HG03108 (cell line): ENCODE data around the gene MTR.

Experiments used
- ATAC-seq: cut with Tn5 transposase; IDR thresholded peaks from one replicate; pipeline ENCODE4 v1.9.1; 2021; ENCODE audit warnings: moderate library complexity; ENCODE audit not compliant: unreplicated experiment

Gene MTR

GRCh38 chr1:236795035-236795756 lies at the start of gene MTR:
Gene MTR (plus strand): TSS chr1:236795292. CDS start chr1:236795704, 412 bp downstream.
- peak; percentile 98 for ATAC-seq

DNA sequence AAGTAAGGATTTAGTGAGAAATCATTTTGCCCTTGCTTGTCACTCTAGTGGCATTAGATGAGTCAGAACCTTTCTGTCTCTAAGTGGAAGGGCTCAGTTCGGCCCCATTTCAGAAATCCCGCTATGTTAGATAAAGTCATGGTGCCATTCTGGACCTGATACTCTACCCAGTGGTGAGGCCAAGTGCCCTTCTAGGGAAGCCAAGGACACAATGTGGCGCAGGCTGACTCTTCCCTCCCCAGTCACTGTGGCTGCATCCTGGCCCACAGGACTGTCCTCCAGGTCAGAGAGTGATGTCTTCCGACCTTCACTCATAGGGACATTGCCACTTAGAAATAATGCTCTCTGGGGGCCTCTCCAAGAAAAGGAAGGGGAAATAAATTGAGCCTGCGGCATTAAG lies 48.3 kb upstream of the MTR start:
- no peak for ATAC-seq

DNA sequence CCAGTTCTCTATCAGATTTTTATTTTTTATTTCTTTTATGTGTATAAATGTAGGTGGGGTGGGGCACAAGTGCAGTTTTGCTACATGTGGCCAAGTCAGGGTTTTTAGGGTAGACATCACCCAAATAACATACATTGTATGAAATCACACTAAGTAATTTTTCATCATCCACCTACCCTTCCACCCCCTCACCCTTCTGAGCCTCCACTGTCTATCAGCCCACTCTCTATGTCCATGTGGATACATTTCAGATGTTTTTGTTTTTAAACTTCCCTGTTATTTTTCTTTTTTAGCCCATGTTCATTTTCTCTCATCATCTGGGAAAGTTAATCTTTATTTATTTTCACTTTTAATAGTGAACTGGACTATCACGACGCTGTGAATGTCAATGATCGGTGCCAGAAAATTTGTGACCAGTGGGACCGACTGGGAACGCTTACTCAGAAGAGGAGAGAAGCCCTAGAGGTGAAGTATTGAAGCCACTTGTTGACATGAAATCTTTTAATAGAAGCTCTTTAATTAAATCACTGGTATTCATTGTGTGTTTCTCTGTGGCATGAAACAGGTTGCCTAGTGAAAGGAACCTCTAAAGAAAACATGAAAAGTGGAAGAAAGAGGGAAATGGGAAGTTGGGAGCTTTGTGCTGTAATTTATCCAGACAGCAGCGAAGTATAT lies 47.6 kb upstream of the MTR start:
- no peak for ATAC-seq

- ATAC-seq = no peak
These were observed 46.7 kb upstream of the MTR start for GRCh38 chr1:236748268-236748870.

GRCh38 chr1:236750928-236751327 lies 44.2 kb upstream of the MTR start:
- no peak for ATAC-seq

DNA sequence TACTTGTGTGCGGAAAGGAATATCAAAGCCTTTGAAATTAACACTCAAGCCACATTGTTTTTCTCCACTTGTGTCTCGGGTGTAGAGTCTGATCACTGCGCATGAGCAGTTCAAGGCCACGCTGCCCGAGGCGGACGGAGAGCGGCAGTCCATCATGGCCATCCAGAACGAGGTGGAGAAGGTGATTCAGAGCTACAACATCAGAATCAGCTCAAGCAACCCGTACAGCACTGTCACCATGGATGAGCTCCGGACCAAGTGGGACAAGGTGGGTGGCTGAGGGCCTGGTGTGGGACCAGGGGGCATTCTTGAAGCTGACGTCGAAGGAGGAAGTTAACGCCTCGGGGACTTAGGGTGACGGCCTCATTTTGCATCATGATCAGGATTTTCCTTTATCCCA lies 43.7 kb upstream of the MTR start:
- no peak for ATAC-seq

GRCh38 chr1:236751935-236752334 lies 43.2 kb upstream of the MTR start:
- ATAC-seq = no peak

DNA sequence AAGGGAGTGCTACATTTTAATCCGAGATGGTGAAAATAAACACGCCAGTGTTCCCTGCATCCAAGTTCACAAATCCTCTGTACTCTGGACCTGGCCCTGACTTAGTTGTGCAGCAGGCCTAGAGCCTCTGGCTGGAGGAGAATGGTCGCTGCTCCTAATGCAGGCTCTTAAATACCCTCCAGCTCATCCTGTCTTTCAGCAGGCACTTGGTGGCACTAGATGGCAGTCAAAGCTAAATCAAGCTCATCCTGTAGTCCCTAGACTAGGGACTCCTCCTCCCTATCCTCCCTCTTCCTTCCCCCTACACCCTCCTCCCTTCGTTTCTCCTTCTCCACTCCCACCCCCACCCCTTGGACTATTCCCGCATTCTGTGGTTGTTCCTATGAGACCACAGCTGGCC lies 41.6 kb upstream of the MTR start:
- no peak for ATAC-seq

- no peak for ATAC-seq
These were observed 41.1 kb upstream of the MTR start for GRCh38 chr1:236753964-236754363.

DNA sequence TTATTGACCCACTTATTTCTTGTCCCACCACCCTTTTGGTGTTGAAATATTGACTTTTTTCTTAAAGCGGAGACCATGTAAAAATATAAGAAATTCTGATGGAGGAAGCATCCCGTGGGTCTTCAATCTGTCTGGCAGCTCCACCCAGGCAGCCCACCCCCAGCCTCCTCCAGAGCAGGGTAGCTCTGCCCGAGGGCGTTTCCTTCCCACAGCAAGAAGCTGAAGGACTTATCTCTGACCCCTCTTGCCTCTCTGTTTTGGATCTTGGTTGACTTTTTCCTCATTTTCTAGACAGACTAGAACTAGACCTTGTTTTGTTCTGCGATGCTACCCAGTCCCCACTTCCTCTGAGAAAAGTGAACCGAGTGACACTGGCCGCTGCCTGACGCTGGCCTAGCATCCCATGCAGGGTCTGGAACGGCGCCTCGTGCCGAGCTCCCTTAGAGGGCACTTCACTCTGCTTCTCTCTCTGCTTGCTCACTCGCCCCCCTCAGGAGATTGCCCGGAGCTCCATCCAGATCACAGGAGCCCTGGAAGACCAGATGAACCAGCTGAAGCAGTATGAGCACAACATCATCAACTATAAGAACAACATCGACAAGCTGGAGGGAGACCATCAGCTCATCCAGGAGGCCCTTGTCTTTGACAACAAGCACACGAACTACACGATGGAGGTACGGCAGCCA lies 40.4 kb upstream of the MTR start:
- ATAC-seq = no peak

DNA sequence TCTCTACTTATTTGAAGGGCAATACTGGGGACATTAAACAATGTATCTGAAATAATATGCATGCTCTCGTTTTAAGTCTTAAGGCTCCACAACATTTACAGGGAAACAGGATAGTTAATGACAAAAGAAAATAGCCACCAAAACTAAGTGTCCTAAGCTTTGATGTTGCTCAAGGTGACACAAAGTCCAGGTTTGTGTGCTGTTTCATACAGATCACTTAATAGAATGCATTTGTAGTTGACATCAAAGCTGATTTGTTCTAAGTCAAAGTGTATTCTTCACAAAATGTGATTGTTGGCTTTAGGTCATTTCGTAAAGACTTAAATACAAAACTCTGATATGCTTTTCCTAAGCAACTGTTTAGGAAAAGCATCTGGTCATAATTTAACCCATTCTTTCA lies 37.5 kb upstream of the MTR start:
- no peak for ATAC-seq

DNA sequence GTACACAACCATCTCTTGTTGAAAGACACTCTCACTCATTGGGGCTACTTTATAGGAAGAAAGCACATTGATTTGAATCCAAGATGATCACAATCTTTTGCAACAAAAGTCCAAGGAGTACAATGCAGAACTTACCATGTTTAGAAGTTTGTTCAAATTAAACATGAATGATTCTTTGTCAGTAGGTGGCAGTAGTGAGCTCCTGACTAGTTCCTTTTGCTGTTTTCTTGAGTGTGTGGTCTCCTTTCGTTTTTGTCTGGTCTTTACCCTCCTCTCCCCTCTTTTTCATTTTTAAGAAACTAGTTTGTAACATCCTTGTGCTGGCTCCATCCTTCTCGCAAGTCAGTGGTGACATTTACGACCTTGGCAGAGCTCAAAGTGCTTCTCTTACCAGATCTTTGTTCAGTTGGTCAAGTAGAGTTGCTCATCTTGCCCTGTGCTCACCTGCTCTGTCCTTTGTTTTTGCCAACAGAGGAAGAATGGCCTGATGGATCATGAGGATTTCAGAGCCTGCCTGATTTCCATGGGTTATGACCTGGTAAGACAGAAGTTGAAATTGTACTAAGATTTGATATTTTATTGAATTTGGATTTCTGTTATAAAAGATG lies 35.7 kb upstream of the MTR start:
- no peak for ATAC-seq

DNA sequence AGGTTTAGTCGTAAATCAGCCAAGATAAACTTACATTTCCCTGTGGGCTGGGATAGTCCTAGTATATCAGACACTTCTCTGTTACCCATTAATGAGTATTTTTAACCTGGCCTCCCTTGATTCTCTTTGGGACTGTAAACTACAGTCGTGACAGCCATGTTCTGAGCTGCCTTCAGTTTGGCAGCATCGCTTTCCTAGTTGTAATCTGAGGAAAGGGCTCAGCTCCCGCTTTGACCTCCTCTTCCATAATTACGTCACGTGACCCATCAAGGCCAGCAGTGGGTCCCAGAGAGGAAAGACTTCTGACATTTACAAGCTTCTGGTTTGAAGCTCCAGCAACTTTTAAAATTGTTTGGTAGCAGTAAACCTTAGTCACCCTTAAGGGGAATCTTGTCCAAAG lies 34.6 kb upstream of the MTR start:
- no peak for ATAC-seq

- ATAC-seq = no peak
These were observed 34.1 kb upstream of the MTR start for GRCh38 chr1:236760986-236761385.

DNA sequence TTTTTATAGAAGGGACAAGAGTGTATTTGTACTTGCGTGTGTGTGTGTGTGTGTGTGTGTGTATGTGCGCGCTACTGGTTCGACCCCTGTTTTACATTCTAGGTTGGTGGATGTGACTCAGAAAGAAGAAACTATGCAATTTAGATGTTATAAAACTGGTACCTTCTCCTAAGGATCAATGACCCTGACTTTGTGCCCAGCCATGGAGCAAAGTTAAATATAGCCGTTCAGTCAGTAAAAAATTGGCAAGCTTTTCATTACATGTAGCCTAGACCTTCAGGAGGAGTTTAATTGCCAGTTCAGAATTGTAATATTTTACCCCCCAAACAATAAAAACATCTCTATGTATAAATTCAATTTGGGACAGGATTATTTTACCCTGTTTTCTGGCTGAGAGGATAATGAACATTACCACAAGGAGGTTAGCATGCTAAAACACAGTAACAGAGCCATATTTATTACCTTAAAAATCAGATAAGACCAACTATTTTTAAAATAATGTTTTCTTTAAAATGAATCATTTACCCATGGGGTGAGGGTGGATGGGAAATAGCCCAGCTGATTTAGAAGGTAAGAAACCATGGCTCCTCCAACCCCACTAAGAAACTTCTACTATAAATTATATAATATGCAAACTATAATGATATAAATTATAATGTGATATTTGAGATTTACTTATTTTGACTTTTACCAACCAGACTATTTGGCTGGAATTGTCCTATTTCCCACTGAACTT lies 33.5 kb upstream of the MTR start:
- no peak for ATAC-seq

- ATAC-seq = no peak
These were observed 32.7 kb upstream of the MTR start for GRCh38 chr1:236762410-236762809.

DNA sequence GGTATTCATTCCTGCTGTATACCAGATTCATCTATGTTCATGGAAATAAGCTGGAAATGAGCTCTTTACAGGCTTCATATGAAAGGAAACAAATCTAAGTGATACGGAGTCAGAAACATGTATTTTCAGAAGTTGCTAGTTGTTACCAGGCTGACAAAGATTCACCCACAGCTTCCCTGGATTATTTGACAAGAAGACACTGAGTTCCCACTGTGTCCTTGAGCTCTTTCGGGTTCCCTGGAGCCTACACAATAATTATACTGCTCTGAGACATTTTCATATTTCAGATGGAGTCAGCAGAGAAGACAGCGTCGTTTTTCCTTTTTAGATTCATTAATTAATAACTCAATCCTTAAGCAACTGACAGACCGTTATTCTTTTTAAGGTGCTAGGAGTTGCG lies 29.3 kb upstream of the MTR start:
- no peak for ATAC-seq

GRCh38 chr1:236766506-236766905 lies 28.6 kb upstream of the MTR start:
- ATAC-seq = no peak

DNA sequence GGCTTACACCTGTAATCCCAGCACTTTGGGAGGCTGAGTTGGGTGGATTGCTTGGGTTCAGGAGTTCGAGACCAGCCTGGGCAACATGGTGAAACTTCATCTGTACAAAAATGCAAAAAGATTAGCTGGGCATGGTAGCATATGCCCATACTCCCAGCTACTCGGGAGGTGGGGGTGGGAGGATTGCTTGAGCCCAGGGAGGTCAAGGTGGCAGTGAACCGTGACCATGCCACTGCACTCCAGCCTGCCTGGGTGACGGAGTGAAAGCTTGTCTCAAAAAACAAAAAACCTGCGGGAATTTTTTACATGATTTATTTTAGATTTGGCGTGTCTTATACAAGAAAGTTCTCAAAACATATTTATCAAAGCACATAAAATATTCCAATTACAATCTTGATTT lies 27.8 kb upstream of the MTR start:
- ATAC-seq = no peak

DNA sequence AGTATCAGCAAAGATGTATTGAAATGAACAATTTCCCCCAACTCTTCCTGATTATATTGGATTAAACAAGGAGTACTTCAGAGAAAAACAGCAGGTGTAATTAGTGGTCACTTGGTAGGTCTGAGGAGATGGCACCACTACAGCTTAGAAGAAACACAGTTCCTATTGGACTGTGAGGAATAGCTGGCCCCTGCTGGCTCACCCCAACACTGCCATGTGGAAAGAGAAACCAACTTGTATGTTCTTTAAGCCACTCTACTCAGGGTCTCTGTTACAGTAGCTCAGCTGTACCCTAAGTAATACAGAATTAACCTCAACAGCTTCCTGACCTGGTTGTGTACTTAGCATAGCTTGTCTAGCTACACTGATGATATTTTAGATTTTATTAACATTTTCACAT lies 26.5 kb upstream of the MTR start:
- no peak for ATAC-seq

GRCh38 chr1:236773919-236774318 lies 21.2 kb upstream of the MTR start:
- no peak for ATAC-seq
